Keratinocyte (primary cell): Measurements from ENCODE around the gene GYPB.

Source experiments
- CTCF ChIP-seq, 3 experiments: IDR thresholded peaks in 1 of 3; conservative IDR thresholded peaks in 1 of 3; optimal IDR thresholded peaks in 1 of 3; 2 replicates in 2 of 3; 3 replicates in 1 of 3; pipeline versions ENCODE3 to v1.5.1; 2011; ENCODE audit warnings: low read length in 3 of 3, mild to moderate bottlenecking in 3 of 3, moderate library complexity in 2 of 3, control low read depth in 1 of 3, inconsistent platforms in 1 of 3; ENCODE audit not compliant: insufficient read depth in 2 of 3; ENCODE audit errors: extremely low read depth in 1 of 3
- EZH2 ChIP-seq: IDR thresholded peaks from one replicate; pipeline ENCODE4 v1.6.1; 2012; ENCODE audit warnings: inconsistent platforms, mild to moderate bottlenecking, low read length, moderate library complexity

- TF ChIP-seq CTCF (optimal IDR thresholded peaks at IDR 0.05 in 1 of 3, IDR thresholded peaks at IDR 0.05 in 1 of 3, conservative IDR thresholded peaks at IDR 0.05 in 1 of 3; ENCODE audit: extremely low read depth in 1 of 3, insufficient read depth in 2 of 3, low read length in 3 of 3) (no peak), EZH2 (no peak)
Measured at GRCh38 chr4:144014808-144015207, 4.4 kb downstream of the GYPB start.
